Measurements from ENCODE around the gene CERS3. TPM values are rescaled to one million over a fixed set of nuclear protein-coding genes. Genes with fewer than 3 reads are reported as not detected.

CERS3 gene
- polyA plus RNA-seq, 3 donors: 0.04 TPM; not detected in 2

DNA sequence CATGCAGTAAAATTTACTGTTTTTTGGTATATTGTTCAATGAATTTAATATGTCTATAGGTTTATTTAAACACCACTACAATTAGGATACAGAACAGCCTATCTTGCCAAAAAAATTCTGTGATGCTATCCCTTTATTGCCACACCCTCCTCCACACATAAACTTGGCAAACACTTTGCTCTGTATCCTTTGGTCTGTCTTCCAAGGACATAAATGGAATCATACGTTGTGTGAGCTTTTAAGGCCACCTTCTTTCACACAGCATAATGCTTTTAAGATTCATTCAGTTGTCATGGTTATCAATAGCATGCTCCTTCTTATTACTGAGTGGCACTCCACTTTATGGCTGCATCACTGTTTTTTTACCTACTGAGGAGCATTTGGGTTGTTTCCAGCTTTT lies 71.5 kb downstream of the CERS3 start:
- Mint-ChIP-seq H3K4me1 (no peaks in the 10 kb centered on the region), H3K27me3 (ENCODE audit: low read depth in 3 of 3) (peaks cover 1 to 5% (median 5%) of the 10 kb centered on the region in 3 donors), H3K4me3 (no peak overlapping the region), H3K27ac (no peak overlapping the region), H3K9me3 (peaks cover 7 to 38% (median 16%) of the 10 kb centered on the region in 7 donors), H3K36me3 (no peaks in the 10 kb centered on the region)
- H3K79me2 ChIP-seq (ENCODE audit: insufficient read depth, low read length): no peaks in the 10 kb centered on the region
- intact Hi-C loops (cut with micrococcal nuclease): no loop called here
- H2AFZ ChIP-seq (ENCODE audit: insufficient read depth, low read depth, low read length, poor library complexity, severe bottlenecking): no peak overlapping the region
- no peak for DNase-seq
- H4K20me1 ChIP-seq (ENCODE audit: insufficient read depth, low read length): no peaks in the 10 kb centered on the region
- TF ChIP-seq, protein P1, sequence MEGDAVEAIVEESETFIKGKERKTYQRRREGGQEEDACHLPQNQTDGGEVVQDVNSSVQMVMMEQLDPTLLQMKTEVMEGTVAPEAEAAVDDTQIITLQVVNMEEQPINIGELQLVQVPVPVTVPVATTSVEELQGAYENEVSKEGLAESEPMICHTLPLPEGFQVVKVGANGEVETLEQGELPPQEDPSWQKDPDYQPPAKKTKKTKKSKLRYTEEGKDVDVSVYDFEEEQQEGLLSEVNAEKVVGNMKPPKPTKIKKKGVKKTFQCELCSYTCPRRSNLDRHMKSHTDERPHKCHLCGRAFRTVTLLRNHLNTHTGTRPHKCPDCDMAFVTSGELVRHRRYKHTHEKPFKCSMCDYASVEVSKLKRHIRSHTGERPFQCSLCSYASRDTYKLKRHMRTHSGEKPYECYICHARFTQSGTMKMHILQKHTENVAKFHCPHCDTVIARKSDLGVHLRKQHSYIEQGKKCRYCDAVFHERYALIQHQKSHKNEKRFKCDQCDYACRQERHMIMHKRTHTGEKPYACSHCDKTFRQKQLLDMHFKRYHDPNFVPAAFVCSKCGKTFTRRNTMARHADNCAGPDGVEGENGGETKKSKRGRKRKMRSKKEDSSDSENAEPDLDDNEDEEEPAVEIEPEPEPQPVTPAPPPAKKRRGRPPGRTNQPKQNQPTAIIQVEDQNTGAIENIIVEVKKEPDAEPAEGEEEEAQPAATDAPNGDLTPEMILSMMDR (IDR thresholded peaks at IDR 0.05): no peak
- no peak overlapping the region for H3K9ac ChIP-seq (ENCODE audit: insufficient read depth, low read length, poor library complexity, severe bottlenecking)
- no peaks in the 10 kb centered on the region for H3K36me3 ChIP-seq (replicated peaks in 1 of 2; ENCODE audit: control insufficient read depth in 1 of 2, insufficient read depth in 2 of 2, low read length in 2 of 2)
- WGBS (ENCODE audit: insufficient coverage): 100% methylated on average over 1 of the region's 1 CpG
- no peaks in the 10 kb centered on the region for H3K27me3 ChIP-seq (ENCODE audit: control insufficient read depth in 2 of 2, insufficient read depth in 2 of 2, low read length in 2 of 2)
- no peak overlapping the region for H3K27ac ChIP-seq (ENCODE audit: low read depth in 1 of 2, low read length in 2 of 2)
- peaks cover 0 to 10% of the 10 kb centered on the region in 2 donors for H3K9me3 ChIP-seq (replicated peaks in 1 of 2; ENCODE audit: control insufficient read depth in 1 of 2, insufficient read depth in 1 of 2, low read length in 2 of 2)
- H3K4me2 ChIP-seq (replicated peaks; ENCODE audit: extremely low read depth, low read length, poor library complexity, severe bottlenecking): no peak overlapping the region
- H3K4me1 ChIP-seq (ENCODE audit: control insufficient read depth in 1 of 2, insufficient read depth in 2 of 2, low read length in 2 of 2): no peaks in the 10 kb centered on the region
- H3K4me3 ChIP-seq (replicated peaks in 1 of 3; ENCODE audit: low read depth in 2 of 3, low read length in 3 of 3): no peak overlapping the region

DNA sequence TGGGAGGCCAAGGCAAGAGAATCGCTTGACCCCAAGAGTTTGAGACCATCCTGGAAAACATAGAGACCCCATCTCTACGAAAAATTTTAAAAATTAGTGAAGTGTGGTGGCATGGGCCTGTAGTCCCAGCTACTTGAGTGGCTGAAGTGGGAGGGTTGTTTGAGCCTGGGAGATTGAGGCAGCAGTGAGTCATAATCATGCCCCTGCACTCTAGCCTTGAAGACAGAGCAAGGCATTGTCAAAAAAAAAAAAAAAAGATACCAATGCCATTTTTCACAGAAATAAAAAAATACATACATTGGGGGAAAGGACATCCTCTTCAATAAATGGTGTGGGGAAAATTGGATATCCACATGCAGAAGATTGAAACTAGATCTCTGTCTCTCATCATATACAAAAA lies 74.6 kb downstream of the CERS3 start:
- H3K4me2 ChIP-seq (replicated peaks; ENCODE audit: extremely low read depth, low read length, poor library complexity, severe bottlenecking): no peak overlapping the region
- no peaks in the 10 kb centered on the region for H3K27me3 ChIP-seq (ENCODE audit: control insufficient read depth in 2 of 2, insufficient read depth in 2 of 2, low read length in 2 of 2)
- H3K9me3 Mint-ChIP-seq: peaks cover 10 to 43% (median 25%) of the 10 kb centered on the region in 7 donors
- H3K9me3 ChIP-seq (replicated peaks in 1 of 2; ENCODE audit: control insufficient read depth in 1 of 2, insufficient read depth in 1 of 2, low read length in 2 of 2): peaks cover 11 to 14% of the 10 kb centered on the region in 2 donors
- peaks cover 0 to 2% (median 1%) of the 10 kb centered on the region in 3 donors for H3K27me3 Mint-ChIP-seq (ENCODE audit: low read depth in 3 of 3)
- no peaks in the 10 kb centered on the region for H3K36me3 Mint-ChIP-seq
- H3K79me2 ChIP-seq (ENCODE audit: insufficient read depth, low read length): no peaks in the 10 kb centered on the region
- no peak overlapping the region for H3K4me3 Mint-ChIP-seq
- no peaks in the 10 kb centered on the region for H3K4me1 Mint-ChIP-seq
- DNase-seq: no peak
- TF ChIP-seq, protein P1 (IDR thresholded peaks at IDR 0.05): no peak
- no peaks in the 10 kb centered on the region for H3K36me3 ChIP-seq (replicated peaks in 1 of 2; ENCODE audit: control insufficient read depth in 1 of 2, insufficient read depth in 2 of 2, low read length in 2 of 2)
- no peak overlapping the region for H3K27ac ChIP-seq (ENCODE audit: low read depth in 1 of 2, low read length in 2 of 2)
- intact Hi-C loops (cut with micrococcal nuclease): no loop called here
- no peak overlapping the region for H3K4me3 ChIP-seq (replicated peaks in 1 of 3; ENCODE audit: low read depth in 2 of 3, low read length in 3 of 3)
- no CpG with 5 or more reads among the region's 2 CpGs for WGBS (ENCODE audit: insufficient coverage)
- no peak overlapping the region for H2AFZ ChIP-seq (ENCODE audit: insufficient read depth, low read depth, low read length, poor library complexity, severe bottlenecking)
- H3K9ac ChIP-seq (ENCODE audit: insufficient read depth, low read length, poor library complexity, severe bottlenecking): no peak overlapping the region
- H3K4me1 ChIP-seq (ENCODE audit: control insufficient read depth in 1 of 2, insufficient read depth in 2 of 2, low read length in 2 of 2): no peaks in the 10 kb centered on the region
- no peak overlapping the region for H3K27ac Mint-ChIP-seq
- H4K20me1 ChIP-seq (ENCODE audit: insufficient read depth, low read length): no peaks in the 10 kb centered on the region
